ENCODE data around the gene LETMD1.

- TF ChIP-seq CTCF (IDR thresholded peaks at IDR 0.05) (no peak), EP300 (IDR thresholded peaks at IDR 0.05) (no peak)
Observed at GRCh38 chr12:51005671-51006070, 42.5 kb upstream of the LETMD1 start.
